ENCODE data around the gene DCLK1.

DNA sequence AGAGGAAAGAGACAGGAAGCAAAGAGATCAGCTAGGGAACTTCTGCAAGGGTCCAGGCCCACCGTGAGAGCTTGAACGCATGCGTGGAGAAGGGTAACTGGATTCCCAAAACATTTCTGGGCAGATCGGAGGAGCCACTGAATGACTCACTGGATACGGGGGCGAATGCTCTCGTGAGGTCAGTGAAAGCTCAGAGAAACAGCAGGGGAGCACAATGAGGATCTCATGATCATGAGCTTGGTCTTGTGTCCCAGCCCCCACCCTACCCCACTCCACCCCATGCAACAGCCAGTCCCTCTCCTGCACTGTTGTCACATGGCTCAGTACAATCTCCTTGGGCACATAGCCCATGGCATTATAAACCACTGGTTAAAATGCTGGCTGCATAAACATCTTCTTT lies 40.6 kb downstream of the DCLK1 start:
- no peak for TF ChIP-seq CTCF (conservative IDR thresholded peaks at IDR 0.05 in 1 of 2, IDR thresholded peaks at IDR 0.05 in 1 of 2; ENCODE audit: low read depth in 1 of 2, low read length in 2 of 2)
- TF ChIP-seq EZH2 (IDR thresholded peaks at IDR 0.05; ENCODE audit: low read length, missing control alignments), result no peak
